ENCODE data around the gene JMJD1C.
A peak's percentile ranks its signal among the peaks of the same experiment; 100 is the strongest.

JMJD1C gene

GRCh38 chr10:63464402-63465292 is 1.1 kb downstream of the JMJD1C start (continued):
- TF ChIP-seq ZFP69B (tag by site-specific recombination; IDR thresholded peaks at IDR 0.05) = no peak
- no peak for TF ChIP-seq ZNF544 (tag by site-specific recombination; IDR thresholded peaks at IDR 0.05)
- TF ChIP-seq ZNF266 (tag by site-specific recombination; IDR thresholded peaks at IDR 0.05; ENCODE audit: low read depth) = no peak
- no peak for TF ChIP-seq REPIN1 (tag by site-specific recombination; IDR thresholded peaks at IDR 0.05; ENCODE audit: low read depth)
- no peak for TF ChIP-seq ZNF26 (tag by site-specific recombination; IDR thresholded peaks at IDR 0.05)
- no peak for TF ChIP-seq PRDM6 (tag by site-specific recombination; IDR thresholded peaks at IDR 0.05)
- no peak for TF ChIP-seq ZNF239 (tag by site-specific recombination; IDR thresholded peaks at IDR 0.05)
- TF ChIP-seq ZNF148 (tag by site-specific recombination; IDR thresholded peaks at IDR 0.05; ENCODE audit: borderline replicate concordance) = no peak
- TF ChIP-seq ZNF274 (IDR thresholded peaks at IDR 0.05; ENCODE audit: low read length) = no peak
- no peak for TF ChIP-seq ZNF274 (tag by site-specific recombination; IDR thresholded peaks at IDR 0.05; ENCODE audit: borderline replicate concordance)
- TF ChIP-seq KLF16 (tag by site-specific recombination; IDR thresholded peaks at IDR 0.05) = 0 out of 2 replicates have a peak, but pooled peaks have one; percentile 87
- 0 out of 2 replicates have a peak, but pooled peaks have one; percentile 6 for TF ChIP-seq ZNF843 (tag by site-specific recombination; IDR thresholded peaks at IDR 0.05)
- TF ChIP-seq KLF10 (tag by site-specific recombination; IDR thresholded peaks at IDR 0.05) = peak; percentile 49; the same call in 1 of the 2 replicates
- TF ChIP-seq ZNF624 (tag by site-specific recombination; IDR thresholded peaks at IDR 0.05) = no peak
- no peak for TF ChIP-seq SCRT2 (tag by site-specific recombination; IDR thresholded peaks at IDR 0.05)
- TF ChIP-seq ZNF362 (tag by site-specific recombination; IDR thresholded peaks at IDR 0.05) = peak; percentile 44; the same call in 1 of the 2 replicates
- 0 out of 2 replicates have a peak, but pooled peaks have one; percentile 56 for TF ChIP-seq ZNF423 (tag by site-specific recombination; IDR thresholded peaks at IDR 0.05)
- TF ChIP-seq GLI2 (tag by site-specific recombination; IDR thresholded peaks at IDR 0.05; ENCODE audit: borderline replicate concordance, low read depth) = no peak
- TF ChIP-seq SP3 (tag by site-specific recombination; IDR thresholded peaks at IDR 0.05) = peak; percentile 77
- TF ChIP-seq ZNF311 (tag by site-specific recombination; IDR thresholded peaks at IDR 0.05; ENCODE audit: borderline replicate concordance) = no peak
- TF ChIP-seq ZNF398 (tag by site-specific recombination; IDR thresholded peaks at IDR 0.05) = peak; percentile 40; the same call in 1 of the 2 replicates
- TF ChIP-seq PRDM10 (tag by site-specific recombination; IDR thresholded peaks at IDR 0.05) = no peak
- TF ChIP-seq ZBTB6 (tag by site-specific recombination; IDR thresholded peaks at IDR 0.05) = no peak
- TF ChIP-seq ZFP37 (tag by site-specific recombination; IDR thresholded peaks at IDR 0.05) = no peak
- TF ChIP-seq BCL11B (tag by site-specific recombination; IDR thresholded peaks at IDR 0.05; ENCODE audit: low read depth) = no peak

All from HEK293 (cell line).